Tibial artery (tissue), 4 donors: ENCODE results near the gene PSENEN.

Experiments used
- DNase-seq, 2 donors: peaks; one replicate each; pipeline ENCODE4 v3.0.0-alpha.2; 2019
- H3K27ac ChIP-seq, 2 donors: fragments of 200-600 bp; sonication (generic) in 1 of 2; 1 replicate in 1 of 2; 2 replicates in 1 of 2; pipeline ENCODE4 v1.5.1; 2018 to 2019; ENCODE audit warnings: mild to moderate bottlenecking in 1 of 2
- H3K27me3 ChIP-seq, 2 donors: fragments of 200-600 bp; sonication (generic) in 1 of 2; one replicate each; pipeline versions ENCODE4 v1.5.1 to v1.6.0; 2016 to 2019
- H3K36me3 ChIP-seq, 3 donors: fragments of 200-600 bp; sonication (generic) in 2 of 3; one replicate each; pipeline ENCODE4 v1.5.1; 2016 to 2019; ENCODE audit warnings: mild to moderate bottlenecking in 2 of 3
- H3K4me1 ChIP-seq, 4 donors: fragments of 200-600 bp; sonication (generic) in 2 of 4; 1 replicate in 3 of 4; 2 replicates in 1 of 4; pipeline ENCODE4 v1.5.1; 2016 to 2019
- H3K4me3 ChIP-seq, 2 donors: fragments of 200-600 bp; sonication (generic) in 1 of 2; 1 replicate in 1 of 2; 2 replicates in 1 of 2; pipeline ENCODE4 v1.5.1; 2018 to 2019; ENCODE audit warnings: mild to moderate bottlenecking in 2 of 2
- H3K9me3 ChIP-seq, 3 donors: fragments of 200-600 bp; sonication (generic) in 1 of 3; one replicate each; pipeline ENCODE4 v1.5.1; 2016 to 2019
- CTCF ChIP-seq, 2 experiments: fragments of 200-600 bp in 1 of 2; fragments of 450-650 bp in 1 of 2; IDR thresholded peaks; one replicate each; pipeline ENCODE4 v1.5.1; 2017 to 2019; ENCODE audit warnings: antibody characterized with exemption in 2 of 2, mild to moderate bottlenecking in 1 of 2, moderate library complexity in 1 of 2
- intact Hi-C: fragments of 100-400 bp; cut with DNase I; formaldehyde crosslinking; loops from one replicate; pipeline ENCODE4 v1.15.0; 2023; ENCODE audit warnings: low total_unique reads

Gene PSENEN

GRCh38 chr19:35786299-35787160, 41.1 kb downstream of the PSENEN start:
- Histone ChIP-seq H3K9me3 (no peaks in the 10 kb centered on the region), H3K36me3 (peaks cover 12 to 67% (median 26%) of the 10 kb centered on the region in 3 donors), H3K4me3 (no peak overlapping the region), H3K27me3 (no peaks in the 10 kb centered on the region), H3K4me1 (no peaks in the 10 kb centered on the region), H3K27ac (no peak overlapping the region)
- intact Hi-C loops, result no loop called here
- DNase-seq, result no peak
- TF ChIP-seq CTCF (IDR thresholded peaks at IDR 0.05), result no peak

GRCh38 chr19:35787227-35787799, 41.9 kb downstream of the PSENEN start:
- no peak for DNase-seq
- intact Hi-C loops, result no loop called here
- no peaks in the 10 kb centered on the region for H3K9me3 ChIP-seq
- H3K27ac ChIP-seq, result no peak overlapping the region
- H3K36me3 ChIP-seq, result peaks cover 8 to 59% (median 20%) of the 10 kb centered on the region in 3 donors
- H3K27me3 ChIP-seq, result no peaks in the 10 kb centered on the region
- H3K4me3 ChIP-seq, result no peak overlapping the region
- H3K4me1 ChIP-seq, result no peaks in the 10 kb centered on the region
- no peak for TF ChIP-seq CTCF (IDR thresholded peaks at IDR 0.05)

GRCh38 chr19:35788205-35788960, 42.9 kb downstream of the PSENEN start:
- H3K4me3 ChIP-seq, result no peak overlapping the region
- peaks cover 5 to 48% (median 14%) of the 10 kb centered on the region in 3 donors for H3K36me3 ChIP-seq
- H3K9me3 ChIP-seq, result no peaks in the 10 kb centered on the region
- no peaks in the 10 kb centered on the region for H3K4me1 ChIP-seq
- intact Hi-C loops, result no loop called here
- DNase-seq, result no peak
- no peak for TF ChIP-seq CTCF (IDR thresholded peaks at IDR 0.05)
- no peaks in the 10 kb centered on the region for H3K27me3 ChIP-seq
- no peak overlapping the region for H3K27ac ChIP-seq

- intact Hi-C loops, result no loop called here
- no peak for TF ChIP-seq CTCF (IDR thresholded peaks at IDR 0.05)
- Histone ChIP-seq H3K9me3 (no peaks in the 10 kb centered on the region), H3K27ac (no peak overlapping the region), H3K4me3 (no peak overlapping the region), H3K27me3 (peaks cover 0 to 3% of the 10 kb centered on the region in 2 donors), H3K36me3 (peaks cover 5 to 39% (median 14%) of the 10 kb centered on the region in 3 donors), H3K4me1 (no peaks in the 10 kb centered on the region)
- DNase-seq, result no peak
Measured at GRCh38 chr19:35789195-35789977, 43.9 kb downstream of the PSENEN start.
